GM18858 (cell line): ENCODE results near the gene DBNDD2.
A peak's percentile ranks its signal among the peaks of the same experiment; 100 is the strongest.

Experiments
- ATAC-seq: cut with Tn5 transposase; IDR thresholded peaks from one replicate; pipeline ENCODE4 v1.9.1; 2021; ENCODE audit not compliant: unreplicated experiment

Gene DBNDD2

GRCh38 chr20:45407783-45408645 is at the start of gene DBNDD2:
TSS of gene DBNDD2 (plus strand) at chr20:45408289. CDS start at chr20:45408468, 179 bp downstream.
- no peak for ATAC-seq

GRCh38 chr20:45359069-45359405 is 49.1 kb upstream of the DBNDD2 start:
- ATAC-seq: no peak

GRCh38 chr20:45359406-45360148 is 48.5 kb upstream of the DBNDD2 start:
- ATAC-seq: no peak

- no peak for ATAC-seq
Measured at GRCh38 chr20:45361793-45362192, 46.3 kb upstream of the DBNDD2 start.

GRCh38 chr20:45362804-45363610 is 45.1 kb upstream of the DBNDD2 start, which contains the start of gene SYS1:
TSS of gene SYS1 (plus strand) at chr20:45363156. CDS start at chr20:45363532, 376 bp downstream.
- ATAC-seq: peak; percentile 72

GRCh38 chr20:45363611-45364492 is 44.2 kb upstream of the DBNDD2 start:
- ATAC-seq: no peak

GRCh38 chr20:45365444-45365970 is 42.6 kb upstream of the DBNDD2 start:
- ATAC-seq: no peak

- ATAC-seq: no peak
Measured at GRCh38 chr20:45366192-45366591, 41.9 kb upstream of the DBNDD2 start.

- no peak for ATAC-seq
Measured at GRCh38 chr20:45366631-45367030, 41.5 kb upstream of the DBNDD2 start.

GRCh38 chr20:45367126-45367525 is 41.0 kb upstream of the DBNDD2 start:
- no peak for ATAC-seq

GRCh38 chr20:45368221-45368980 is 39.7 kb upstream of the DBNDD2 start:
- ATAC-seq: peak; percentile 81

- ATAC-seq: no peak
Measured at GRCh38 chr20:45370571-45371160, 37.4 kb upstream of the DBNDD2 start.

GRCh38 chr20:45372241-45372640 is 35.8 kb upstream of the DBNDD2 start:
- no peak for ATAC-seq

GRCh38 chr20:45372646-45373352 is 35.3 kb upstream of the DBNDD2 start:
- no peak for ATAC-seq

- peak; percentile 57 for ATAC-seq
Measured at GRCh38 chr20:45373353-45374100, 34.6 kb upstream of the DBNDD2 start.

GRCh38 chr20:45374101-45374467 is 34.0 kb upstream of the DBNDD2 start:
- ATAC-seq: no peak

- no peak for ATAC-seq
Measured at GRCh38 chr20:45374966-45375365, 33.1 kb upstream of the DBNDD2 start.

GRCh38 chr20:45377269-45377668 is 30.8 kb upstream of the DBNDD2 start:
- no peak for ATAC-seq
